SKM-1 (cell line): ENCODE measurements around the gene EML2.
A peak's percentile ranks its signal among the peaks of the same experiment; 100 is the strongest.
"Not testable (repeated sequence)": the region's sequence is repeated elsewhere in the genome, so short reads cannot be mapped to it uniquely, and the experiment has no call there.

Experiments used
- DNase-seq: peaks from one replicate; lab custom pipeline; 2025; ENCODE audit not compliant: unreplicated experiment; lab: John Stamatoyannopoulos, UW

EML2 gene

DNA sequence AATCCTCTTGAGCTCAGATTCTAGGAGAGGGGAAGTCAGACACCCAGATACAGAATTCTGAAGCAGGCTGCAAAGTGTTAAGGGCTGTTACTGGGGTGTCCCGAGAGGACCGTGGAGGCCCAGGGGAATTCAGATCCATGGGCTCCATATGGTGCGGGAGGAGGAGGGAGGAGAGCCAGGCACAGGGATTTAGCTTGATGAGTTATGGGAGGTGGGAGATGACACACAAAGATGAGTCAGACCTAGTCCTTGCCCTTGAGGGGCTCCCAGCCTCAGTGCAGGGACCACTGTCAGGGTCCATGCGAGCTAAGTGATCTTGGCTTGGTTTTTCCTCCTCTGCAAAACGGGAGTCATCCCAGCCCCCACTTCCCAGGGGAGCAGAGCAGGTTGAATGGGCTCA lies 14.4 kb upstream of the EML2 start:
- no peak for DNase-seq

DNA sequence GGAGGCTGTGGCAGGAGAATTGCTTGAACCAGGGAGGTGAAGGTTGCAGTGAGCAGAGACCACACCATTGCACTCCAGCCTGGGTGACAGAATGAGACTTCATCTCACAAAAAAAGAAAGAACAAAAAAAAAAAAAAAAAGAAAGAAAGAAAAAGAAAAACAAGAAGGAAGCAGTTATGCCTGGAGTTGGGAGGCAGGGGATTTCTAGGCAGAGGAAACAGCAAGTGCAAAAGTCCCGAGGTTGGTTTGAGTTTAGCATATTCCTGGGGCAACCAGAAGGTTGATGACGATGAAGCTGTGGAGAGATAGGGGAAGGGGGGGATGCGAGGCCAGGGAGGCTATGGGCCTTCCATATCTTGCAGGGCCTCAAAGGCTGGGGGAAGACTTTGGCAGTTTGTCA lies 11.5 kb upstream of the EML2 start:
- DNase-seq: no peak

DNA sequence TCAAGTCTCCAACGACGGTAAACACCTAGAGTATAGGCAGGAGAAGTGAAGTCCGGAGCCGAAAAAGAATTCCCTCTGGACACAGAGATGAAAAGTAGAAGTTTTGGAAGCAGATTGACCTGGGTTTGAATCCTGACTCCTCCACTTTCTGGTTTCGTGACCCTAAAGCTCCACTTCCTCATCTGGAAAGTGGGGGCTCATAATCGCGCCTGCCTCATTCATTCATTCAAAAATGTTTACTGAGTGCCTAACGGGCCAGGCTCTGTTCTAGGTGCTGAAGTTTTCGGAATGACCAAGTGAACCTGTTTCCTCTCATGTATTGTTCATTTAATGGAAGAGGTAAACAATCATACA lies 7.1 kb upstream of the EML2 start:
- DNase-seq: no peak

DNA sequence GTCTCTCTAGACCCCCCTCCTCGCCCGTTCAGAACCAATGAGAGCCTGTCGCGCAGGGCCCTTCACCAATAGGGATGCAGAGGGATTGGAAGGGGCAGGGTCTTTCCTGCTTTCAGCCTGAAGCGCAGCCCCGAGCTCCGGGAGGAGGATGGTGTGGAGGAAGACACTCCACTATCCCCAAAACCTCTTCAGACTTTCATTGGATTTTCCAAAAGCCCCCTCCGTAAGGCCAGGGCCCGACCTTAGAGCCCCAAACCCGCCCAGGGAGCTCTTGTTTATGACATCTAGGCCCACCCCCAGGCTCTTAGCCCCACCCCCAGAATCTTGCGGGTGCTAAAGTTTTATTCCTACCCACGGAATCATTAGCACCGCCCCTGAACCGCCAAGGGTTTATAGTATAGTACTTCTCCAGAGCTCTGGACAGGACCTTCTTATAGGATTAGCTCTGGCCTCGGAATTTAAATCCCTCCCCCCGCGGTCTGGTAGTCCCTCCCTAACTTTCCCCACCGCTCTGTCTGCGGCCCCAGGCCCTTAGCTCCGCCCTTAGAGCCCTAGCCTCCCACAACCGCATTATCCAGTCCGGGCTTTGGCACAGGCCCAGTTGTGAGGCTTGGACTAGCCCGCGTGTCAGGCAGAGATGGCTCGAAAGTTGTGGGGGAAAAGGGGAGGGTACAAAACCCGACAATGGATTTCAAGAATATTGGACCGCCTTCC lies 6.6 kb upstream of the EML2 start:
- no peak for DNase-seq

DNA sequence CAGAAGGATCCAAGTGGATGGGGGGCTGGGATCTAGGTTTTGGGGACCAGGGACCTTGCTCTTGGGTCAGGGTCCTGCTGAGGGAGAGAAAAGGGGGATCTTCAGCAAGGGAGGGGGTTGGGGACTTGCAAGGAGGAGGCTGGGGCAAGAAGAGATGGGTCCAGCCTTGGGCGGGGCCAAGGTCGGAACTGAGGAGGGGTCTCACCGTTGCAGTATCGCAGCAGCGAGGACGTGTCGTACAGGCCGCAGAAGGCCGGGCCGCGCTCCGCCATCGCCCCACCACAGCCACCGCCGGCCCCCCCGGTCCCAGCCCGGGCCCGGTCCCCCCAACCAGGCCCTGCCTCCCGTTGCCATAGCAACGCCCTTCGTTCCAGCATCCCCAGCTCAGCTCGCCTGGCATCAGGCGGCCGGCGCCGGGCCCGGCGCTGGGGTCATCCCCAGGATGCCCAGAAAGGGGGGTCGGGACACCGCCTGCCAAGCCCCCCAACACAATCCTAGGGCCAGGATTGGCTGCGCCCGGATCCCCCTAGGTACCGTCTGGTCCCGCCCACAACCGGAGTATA lies 6.0 kb upstream of the EML2 start:
- no peak for DNase-seq

DNA sequence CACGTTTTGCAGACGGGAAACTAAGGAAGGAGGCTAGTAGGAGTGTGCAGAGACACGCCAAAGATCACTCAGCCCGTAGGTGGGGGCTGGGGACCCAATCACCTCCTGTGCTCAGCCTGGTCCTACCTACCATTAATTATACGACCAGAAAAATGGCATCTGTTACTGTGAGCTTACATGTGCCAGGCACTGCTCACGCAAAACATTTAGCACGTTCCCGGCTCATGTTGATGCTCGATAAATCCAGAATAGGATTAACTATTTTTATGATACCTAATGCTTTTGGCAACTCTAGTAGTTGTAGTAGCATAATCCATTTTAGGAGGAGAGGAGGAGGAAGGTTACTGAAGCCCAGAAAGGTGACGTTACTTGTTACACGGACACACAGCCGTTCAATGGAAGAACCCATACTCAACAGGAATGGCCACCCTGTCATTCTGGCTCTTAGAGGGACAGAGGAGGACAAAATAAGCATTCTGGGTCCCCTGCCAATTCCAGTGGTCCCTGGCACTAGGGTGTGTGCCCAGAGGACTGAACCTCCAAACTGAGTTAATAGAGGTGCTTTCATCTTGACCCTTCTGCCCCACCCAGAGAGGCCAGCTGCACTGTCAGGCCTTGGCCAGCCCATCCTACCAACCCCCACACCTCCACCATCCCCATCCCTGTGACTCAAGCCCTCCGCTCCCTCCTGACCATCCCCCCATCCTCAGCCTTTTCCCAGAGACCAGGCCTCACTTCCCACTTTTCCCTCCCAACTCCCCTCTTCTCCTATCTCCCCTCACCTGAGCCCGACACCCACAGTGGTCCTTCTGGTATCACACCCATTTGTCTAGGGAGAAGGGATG lies 5.0 kb upstream of the EML2 start:
- no peak for DNase-seq

DNA sequence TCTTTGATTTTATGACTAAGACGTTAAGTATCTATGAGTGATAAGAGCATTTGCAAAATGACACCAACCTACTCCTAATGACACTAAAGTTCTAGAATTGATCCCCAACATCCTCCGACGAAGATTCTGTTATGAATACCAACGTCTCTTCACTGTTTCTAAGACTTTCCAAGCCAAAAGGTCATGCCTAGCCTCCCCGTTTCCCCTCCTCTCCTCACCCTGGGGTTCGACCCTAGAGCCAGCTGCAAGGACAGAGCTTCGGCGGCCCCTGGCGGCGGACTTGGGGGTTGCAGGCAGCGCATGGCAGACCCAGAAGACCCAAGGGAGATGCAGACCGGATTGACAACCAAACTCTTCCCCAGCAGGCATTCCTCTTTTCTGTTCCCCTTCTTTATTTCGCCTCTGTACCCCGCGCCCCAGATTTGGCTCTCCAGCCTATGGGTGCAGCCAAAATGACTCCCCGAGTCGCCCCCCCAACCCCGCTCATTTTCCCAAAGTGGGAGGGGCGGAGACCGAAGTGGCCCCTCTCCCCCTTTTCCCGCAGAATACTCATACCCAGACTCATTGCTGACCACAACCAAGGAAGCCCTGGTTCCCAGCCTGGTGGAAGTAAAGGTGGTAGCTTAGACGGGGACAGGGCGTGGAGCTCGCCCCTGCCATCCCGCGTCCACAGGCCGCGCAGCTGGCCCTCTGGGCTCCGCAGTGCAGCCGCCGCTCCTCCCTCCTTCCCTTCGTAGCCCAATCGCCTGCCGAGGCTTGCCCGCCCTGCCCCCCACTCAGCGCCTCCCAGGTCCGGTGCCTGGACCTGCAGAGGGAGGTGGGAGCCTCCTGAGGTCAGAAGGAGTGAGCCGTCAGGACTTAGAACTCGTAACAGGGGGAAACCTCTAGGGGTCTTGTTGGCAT lies 4.1 kb upstream of the EML2 start:
- peak; percentile 48 for DNase-seq

DNA sequence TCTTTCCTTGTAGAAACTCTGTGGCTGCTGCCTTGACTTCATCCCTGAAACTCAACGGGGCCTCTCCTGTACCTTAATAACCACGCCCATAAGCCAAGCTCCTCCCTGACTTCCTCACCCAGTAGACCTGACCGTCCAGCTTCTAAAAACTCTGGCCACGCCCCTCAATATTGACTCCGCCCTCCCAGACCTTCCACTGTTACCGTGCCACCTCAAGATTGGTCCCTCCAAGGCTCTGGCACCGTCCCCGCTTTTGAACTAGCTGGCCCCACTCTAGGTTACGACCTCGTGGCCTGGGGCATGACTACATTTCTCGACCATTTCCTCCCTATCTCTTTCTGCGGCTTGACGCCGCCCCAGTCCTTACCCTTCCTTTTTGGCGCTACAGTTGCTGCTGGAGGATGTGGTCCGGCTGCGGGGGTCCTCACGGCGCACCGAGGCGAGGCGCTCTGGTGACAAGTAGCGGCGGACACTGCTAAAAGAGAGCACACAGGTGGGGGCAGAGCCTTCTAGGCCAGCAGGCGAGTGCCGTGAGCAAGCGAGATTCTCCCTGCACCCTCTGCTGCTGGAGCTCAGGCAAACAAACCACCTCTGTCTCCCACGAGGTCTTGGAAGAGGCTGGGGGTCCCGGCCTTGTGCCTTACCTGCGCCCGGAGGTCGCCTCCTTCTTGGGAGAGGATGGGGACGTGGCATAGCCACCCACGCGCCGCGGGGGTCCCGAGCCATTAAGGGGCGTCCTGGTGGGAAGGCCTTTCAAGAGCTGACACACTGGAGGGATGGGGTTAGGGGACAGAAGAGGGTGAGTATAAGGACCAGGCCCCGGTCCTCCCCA lies 2.3 kb upstream of the EML2 start:
- DNase-seq: peak; percentile 78

DNA sequence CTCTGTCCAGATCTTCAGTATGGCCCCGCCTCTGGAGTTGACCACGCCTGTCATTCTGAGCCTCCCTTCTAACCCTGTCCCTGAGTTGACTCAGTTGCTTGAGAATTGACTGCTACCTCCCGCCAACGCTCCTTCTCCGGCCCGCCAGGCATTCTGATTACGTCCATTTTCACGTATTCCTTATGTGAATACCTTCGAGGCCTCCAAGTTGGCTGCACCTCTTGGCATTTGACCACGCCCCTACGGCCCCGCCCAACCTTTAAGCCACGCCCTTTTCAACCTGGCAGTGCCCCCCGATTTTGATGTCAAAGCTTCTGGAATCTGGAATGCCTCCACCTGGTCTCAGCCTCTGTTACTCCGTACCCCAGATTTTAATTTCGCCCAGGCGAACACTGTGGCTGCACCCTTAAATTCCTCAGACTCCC lies 1.7 kb upstream of the EML2 start:
- DNase-seq: no peak

DNA sequence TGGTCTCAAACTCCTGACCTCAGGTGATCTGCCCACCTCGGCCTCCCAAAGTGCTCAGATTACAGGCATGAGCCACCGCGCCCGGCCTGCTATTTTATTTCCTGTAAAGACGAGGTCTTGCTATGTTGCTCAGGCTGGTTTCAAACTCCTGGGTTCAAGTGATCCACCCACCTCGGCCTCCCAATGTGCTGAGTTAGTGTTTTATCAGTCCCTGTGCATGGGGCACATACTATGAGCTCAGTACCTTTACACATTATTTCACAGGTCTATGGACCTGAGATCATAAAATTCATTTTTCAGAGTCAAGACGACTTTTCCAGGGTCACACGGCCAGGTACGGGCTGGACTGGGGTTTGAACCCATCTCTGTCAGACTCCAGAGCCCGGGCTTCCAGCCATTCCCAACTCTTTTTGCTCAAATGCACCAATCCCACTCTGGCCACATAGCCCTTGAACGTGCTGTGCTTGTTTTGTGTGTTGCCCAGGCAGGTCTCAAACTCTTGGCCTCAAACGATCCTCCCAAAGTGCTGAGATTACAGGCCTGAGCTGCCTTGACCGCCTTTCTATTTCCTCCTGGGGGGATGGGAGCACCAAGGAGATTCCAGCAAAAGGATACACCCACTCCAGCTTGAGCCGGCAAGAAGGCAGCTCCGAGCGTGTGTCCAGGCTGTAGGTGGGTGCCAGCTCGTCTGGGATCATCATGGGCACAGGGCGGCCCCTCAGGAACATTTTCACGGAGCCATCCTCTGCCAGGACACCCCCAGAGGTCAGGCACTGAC lies 1.1 kb downstream of the EML2 start:
- no peak for DNase-seq

DNA sequence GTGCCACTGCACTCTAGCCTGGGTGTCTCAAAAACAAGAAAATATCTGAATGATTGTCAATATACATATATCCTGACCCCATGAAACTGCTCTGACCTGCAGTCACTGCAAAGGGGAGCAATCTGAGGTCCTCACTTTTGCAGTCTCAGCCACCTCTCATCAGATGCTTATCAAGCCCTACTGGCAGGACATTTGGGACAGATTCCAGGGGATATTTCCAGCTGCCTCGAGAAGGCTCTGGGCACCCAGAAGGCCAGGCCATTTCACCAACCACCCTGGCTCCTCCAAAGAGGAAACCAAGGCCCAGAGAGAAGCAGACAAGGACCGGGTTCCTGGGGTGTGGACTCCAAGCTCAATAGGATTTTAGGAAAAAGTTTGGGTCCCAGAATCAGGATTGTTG lies 2.3 kb downstream of the EML2 start:
- no peak for DNase-seq

DNA sequence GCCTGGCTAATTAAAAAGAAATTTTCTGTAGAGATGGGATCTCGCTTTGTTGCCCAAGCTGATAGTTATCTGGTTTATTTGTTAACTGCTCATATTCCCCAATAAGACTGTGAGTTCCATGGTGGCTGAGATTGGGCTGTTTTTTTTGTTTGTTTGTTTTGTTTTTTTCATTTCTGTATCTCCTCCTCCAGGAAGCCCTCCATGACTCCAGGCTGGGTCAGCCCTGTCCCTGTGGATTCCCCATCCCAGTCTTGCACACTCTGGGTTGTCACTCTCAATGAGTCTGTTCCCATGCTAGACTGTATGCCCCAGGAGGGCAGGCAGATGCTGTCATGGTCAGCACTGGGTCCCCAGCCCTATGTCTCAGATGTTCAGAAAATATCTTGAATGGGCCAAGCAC lies 2.9 kb downstream of the EML2 start:
- DNase-seq: no peak

DNA sequence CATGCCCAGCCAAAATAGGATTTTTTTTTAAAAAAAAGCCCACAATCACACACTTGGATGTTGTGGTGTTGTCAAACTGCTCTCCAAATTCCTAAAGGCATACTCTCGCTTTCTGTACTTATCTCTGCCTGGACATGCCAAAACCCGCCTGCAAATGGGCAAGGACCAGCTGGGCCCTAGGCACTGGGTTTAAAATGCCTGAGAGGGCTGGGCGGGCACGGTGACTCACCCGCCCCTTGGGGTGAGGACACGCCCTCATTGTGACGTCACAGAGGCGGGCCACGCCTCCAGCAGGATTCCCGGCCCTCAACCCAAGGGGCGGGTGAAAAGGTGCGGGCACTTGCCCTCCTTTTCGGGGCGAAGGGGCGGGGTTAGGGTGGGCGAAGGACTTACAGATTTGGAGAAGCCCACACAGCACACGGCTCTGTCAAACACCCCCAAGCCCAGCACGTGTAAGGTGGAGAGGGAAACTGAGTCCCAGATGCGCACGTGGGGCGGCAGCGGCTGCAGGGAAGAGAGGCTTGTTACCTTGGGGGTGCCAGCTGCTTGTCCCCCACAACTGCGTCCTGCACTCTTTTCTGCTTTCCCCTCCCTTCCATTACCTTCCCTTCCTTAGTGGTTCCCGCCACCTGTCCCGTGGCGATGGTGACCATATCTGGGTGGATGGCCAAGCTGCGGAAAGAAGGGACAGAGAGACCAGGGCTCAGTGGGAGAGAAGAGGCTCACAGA lies 6.6 kb downstream of the EML2 start:
- DNase-seq: no peak

DNA sequence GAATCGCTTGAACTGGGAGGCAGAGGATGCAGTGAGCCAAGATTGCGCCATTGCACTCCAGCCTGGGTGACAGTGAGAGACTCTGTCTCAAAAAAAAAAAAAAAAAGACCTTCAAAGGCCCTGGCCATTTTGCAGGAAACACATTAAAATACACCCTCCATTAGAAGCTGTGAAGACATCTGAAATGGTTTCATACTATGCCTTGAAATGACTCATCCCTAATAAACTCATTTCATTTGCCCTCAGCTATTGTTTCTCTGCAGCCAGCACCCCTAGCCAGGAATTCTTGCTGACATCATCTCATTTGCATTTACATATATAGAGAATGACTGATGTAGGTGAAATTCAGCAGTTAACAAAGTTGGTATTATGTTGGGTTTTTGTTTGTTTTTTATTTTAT lies 8.7 kb downstream of the EML2 start:
- DNase-seq: no peak

DNA sequence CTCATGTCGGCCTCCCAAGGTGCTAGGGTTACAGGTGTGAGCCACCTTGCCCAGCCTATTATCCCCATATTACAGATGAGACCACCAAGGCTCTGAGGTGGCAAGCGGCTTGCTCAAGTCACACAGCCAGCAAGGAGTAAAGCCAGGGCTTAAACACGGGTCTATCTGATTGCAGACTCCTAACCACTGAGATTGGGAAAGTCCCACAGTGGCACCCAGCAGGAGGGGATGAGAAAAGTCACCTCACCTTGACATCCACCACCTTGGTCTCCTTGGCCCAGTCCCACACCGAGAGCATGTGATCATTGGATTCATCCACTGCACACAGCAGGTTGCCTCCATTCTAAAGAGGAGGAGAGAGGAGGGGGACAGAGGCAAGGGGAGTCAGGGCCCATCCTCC lies 9.5 kb downstream of the EML2 start:
- DNase-seq: no peak

DNA sequence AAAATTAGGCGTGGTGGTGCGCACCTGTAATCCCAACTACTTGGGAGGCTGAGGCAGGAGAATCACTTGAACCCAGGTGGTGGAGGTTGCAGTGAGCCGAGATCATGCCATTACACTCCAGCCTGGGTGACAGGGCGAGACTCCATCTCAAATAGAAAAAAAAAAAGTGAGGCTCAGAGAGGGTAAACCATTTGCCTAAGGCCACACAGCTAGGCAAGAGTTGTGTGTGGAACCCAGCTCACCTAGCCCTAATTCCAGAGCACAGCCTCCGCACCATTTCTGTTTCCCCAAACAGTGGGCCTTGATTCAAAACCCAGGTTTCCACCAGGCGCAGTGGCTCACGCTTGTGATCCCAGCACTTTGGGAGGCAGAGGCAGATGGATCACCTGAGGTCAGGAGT lies 11.0 kb downstream of the EML2 start:
- DNase-seq: not testable (repeated sequence)

DNA sequence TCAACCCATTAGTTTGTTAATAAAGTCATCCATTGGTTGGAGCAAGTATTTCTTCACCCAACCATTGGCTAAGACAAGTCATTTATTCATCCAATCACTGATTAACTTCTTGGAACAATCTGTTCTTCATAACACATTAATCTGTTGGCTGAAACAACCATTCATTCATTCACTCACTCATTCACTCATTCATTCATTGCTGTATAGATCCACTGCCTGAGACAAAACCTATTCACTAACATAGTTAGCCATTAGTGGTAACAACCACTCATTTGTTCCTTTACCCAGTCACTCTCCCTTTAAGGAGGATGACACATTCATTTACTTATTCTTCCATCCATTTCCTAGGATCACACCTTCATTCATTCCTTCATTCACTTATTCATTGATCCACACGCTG lies 15.2 kb downstream of the EML2 start:
- DNase-seq: no peak

DNA sequence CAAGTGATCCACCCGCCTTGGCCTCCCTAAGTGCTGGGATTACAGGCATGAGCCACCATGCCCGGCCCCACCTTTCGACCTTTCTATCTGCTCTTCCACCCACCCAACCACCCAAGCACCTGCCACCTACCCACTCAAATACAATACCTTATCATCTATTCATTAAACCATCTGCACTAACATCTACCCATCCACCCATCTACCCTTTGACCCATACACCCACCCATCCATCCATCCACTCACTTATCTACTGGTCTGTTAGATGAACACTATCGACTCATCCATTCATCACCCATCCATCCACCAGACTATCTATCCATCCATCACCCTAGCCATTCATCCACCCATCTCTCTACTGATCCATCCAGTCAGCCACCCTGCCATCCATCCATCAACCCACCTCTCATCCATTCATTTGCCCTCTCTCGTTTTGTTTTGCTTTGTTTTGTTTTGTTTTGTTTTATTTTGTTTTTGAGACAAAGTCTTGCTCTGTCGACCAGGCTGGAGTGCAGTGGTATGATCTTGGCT lies 17.2 kb downstream of the EML2 start:
- DNase-seq: no peak

DNA sequence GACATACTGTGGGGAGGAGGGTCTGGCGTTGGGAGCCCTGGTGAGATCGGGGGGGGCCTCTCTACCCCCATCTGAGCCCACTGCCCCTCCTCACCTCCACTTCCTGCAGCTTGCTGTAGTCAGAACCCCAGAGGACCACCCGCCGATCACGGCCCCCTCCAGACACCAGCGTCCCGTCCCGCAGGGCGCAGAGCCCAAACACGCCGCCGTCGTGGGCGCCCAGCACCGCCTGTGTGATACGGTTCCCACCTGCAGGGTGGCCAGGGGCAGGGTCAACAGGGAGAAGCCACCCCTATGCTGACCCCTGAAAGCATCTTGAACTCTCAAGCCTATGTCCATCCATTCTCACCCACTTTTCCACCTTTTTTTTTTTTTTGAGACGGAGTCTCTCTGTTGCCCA lies 17.8 kb downstream of the EML2 start:
- no peak for DNase-seq
